G401.6 (cell line): ENCODE measurements around the gene HEXD.
"Not testable (repeated sequence)": the region's sequence is repeated elsewhere in the genome, so short reads cannot be mapped to it uniquely, and the experiment has no call there.

ENCODE experiments used
- FAIRE-seq: peaks from 2 replicates; lab custom pipeline; 2012; peaks lifted over from hg19 to GRCh38; lab: Jason Lieb, UNC

Gene HEXD

GRCh38 chr17:82418001-82418986 lies at the start of gene HEXD, which contains the start of gene OGFOD3:
Gene HEXD, plus strand, starts transcription at chr17:82418347. Its CDS starts 1,453 bp downstream, at chr17:82419800.
Gene OGFOD3, minus strand, starts transcription at chr17:82418586. Its CDS starts 101 bp downstream, at chr17:82418485.
- FAIRE-seq = no peak

GRCh38 chr17:82369211-82369610 lies 48.9 kb upstream of the HEXD start:
- FAIRE-seq = no peak

GRCh38 chr17:82370471-82371332 lies 47.4 kb upstream of the HEXD start:
- no peak for FAIRE-seq

GRCh38 chr17:82371333-82372248 lies 46.6 kb upstream of the HEXD start, which contains the start of gene UTS2R:
Gene UTS2R, plus strand, starts transcription at chr17:82371765. Its CDS starts 2,560 bp downstream, at chr17:82374325.
- no peak for FAIRE-seq

- FAIRE-seq = no peak
These were observed 45.7 kb upstream of the HEXD start for GRCh38 chr17:82372249-82373071.

GRCh38 chr17:82373072-82373452 lies 45.1 kb upstream of the HEXD start:
- FAIRE-seq = not testable (repeated sequence)

GRCh38 chr17:82373731-82374625 lies 44.2 kb upstream of the HEXD start:
- no peak for FAIRE-seq

GRCh38 chr17:82374626-82375331 lies 43.4 kb upstream of the HEXD start:
- no peak for FAIRE-seq

- FAIRE-seq = no peak
These were observed 42.6 kb upstream of the HEXD start for GRCh38 chr17:82375359-82376041.

GRCh38 chr17:82376042-82376730 lies 42.0 kb upstream of the HEXD start:
- no peak for FAIRE-seq

GRCh38 chr17:82377294-82377693 lies 40.9 kb upstream of the HEXD start:
- FAIRE-seq = not testable (repeated sequence)

- FAIRE-seq = no peak
These were observed 40.0 kb upstream of the HEXD start for GRCh38 chr17:82377924-82378740.

- no peak for FAIRE-seq
These were observed 39.5 kb upstream of the HEXD start for GRCh38 chr17:82378741-82379021.

- FAIRE-seq = no peak
These were observed 37.1 kb upstream of the HEXD start for GRCh38 chr17:82380860-82381702.

- FAIRE-seq = not testable (repeated sequence)
These were observed 36.5 kb upstream of the HEXD start for GRCh38 chr17:82381703-82382009.

GRCh38 chr17:82382220-82382932 lies 35.8 kb upstream of the HEXD start:
- not testable (repeated sequence) for FAIRE-seq
